DMS53 treated with DMSO at 0.1 percent for 48 hours (cell line): ENCODE results near the gene TPSAB1.
A peak's percentile ranks its signal among the peaks of the same experiment; 100 is the strongest.
"Not testable (repeated sequence)": the region's sequence is repeated elsewhere in the genome, so short reads cannot be mapped to it uniquely, and the experiment has no call there.

ENCODE experiments used
- DNase-seq: peaks from one replicate; lab custom pipeline; 2025; ENCODE audit not compliant: unreplicated experiment; lab: John Stamatoyannopoulos, UW

The TPSAB1 gene

DNA sequence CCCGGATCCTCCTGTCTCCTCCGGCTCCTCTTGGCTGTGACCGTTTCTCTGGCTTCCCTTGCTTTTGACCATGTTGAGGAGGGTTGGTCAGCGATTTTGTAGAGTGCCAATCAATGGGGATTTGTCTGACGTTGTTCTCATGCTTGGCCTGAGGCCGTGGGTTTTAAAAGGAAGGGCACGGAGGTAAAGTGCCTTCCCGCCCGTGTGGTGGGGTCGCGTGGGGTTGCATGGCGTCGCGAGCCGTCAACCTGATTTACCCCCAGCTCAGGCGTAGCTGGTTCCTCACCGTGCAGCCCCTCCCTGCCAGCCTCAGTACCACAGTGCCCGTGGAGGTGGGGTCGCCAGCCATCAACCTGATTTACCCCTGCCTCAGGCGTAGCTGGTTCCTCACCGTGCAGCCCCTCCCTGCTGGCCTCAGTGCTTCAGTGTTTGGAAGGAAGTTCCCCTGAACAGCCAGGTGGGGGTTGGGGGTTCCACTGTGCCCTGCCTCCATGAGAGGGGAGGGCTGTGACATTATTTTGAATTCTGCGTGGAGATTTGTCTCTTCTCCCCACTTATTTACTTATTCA lies 5.0 kb downstream of the TPSAB1 start:
- no peak for DNase-seq

DNA sequence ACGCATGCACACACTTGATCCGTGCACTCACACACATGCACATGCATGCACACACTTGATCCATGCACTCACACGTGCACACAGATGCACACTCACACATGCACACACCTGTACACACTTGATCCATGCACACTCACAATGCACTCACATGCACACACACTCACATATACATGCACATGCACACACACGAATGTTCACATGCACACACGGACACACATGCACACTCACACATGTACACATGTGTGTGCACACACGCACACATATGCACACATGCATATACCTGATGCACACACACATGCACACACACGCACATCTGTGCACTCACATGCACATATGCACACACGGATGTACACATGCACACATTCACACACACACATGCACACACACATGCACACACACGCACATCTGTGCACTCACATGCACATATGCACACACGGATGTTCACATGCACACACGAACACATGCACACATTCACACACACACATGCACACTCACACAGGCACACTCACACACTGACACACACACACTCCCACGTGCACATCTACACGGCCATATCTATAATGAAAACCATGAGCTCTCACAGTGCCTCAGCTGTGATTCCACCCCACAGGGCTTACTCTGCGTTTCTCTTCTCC lies 7.5 kb downstream of the TPSAB1 start:
- DNase-seq, result not testable (repeated sequence)

DNA sequence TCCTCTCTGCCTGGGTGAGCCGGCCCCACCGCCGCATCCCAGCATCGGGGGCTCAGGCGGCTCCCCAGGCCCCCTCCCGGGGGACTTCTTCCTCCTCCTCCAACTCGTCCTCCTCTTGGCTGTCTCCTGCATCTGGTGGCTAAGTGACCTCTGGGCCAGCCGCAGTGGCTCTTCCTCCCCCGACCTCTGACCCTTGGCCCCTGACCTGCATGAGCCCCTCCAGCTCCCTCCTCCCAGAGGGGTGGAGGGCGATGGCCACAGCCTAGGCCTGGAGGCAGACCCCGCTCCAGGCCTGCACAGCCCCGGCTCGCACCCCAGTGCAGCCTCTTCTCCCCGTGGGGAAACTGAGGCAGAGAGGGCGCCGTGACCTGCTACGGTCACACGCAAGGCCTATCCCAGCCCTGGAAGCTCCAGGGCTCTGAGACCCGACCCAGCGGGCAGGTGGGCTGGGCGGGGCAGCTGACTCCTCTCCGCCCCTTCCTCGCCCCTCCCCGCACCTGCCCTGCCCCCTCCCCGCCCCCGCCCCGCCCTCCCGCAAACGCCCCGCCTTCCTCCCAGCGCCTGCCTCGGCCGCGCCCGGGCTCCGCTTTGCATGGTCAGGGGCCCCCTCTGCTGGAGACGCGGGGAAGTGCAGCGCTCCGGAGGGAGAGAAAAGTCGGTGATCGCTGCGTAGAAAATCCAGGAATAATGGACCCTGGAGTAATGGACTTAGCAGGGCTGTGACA lies 8.7 kb downstream of the TPSAB1 start:
- not testable (repeated sequence) for DNase-seq

DNA sequence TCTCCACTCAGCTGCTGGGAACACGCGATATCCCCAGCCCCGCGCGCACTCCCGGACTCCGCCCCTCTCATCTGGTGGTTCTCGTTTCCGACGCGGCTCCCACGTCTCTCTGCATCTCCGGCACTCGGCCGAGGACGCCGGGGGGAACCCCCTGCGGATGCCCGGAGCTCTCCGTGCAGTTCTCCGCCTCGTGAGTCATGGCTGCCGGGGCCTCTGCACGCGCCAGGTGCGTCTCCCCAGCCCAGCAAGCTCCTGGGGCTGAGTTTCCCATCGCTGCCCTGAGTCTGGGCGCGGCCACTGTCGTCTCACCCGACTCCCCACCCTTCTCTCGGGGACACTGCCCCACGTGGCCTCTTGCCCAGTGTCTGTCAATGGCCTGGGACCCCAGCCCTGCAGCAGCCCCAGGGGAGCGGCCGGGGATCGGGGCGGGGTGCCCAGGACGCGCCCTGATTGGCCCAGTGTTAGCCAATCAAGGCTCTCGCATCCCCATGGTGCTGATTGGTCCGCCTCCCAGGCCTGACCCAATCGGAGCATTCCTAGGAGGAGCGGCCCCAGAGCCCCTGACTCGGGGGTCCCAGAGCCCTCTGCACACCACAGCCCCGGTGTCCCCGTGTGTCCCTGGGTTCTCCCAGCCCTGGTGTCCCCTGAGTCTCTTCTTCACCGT lies 13.3 kb downstream of the TPSAB1 start:
- DNase-seq, result not testable (repeated sequence)

DNA sequence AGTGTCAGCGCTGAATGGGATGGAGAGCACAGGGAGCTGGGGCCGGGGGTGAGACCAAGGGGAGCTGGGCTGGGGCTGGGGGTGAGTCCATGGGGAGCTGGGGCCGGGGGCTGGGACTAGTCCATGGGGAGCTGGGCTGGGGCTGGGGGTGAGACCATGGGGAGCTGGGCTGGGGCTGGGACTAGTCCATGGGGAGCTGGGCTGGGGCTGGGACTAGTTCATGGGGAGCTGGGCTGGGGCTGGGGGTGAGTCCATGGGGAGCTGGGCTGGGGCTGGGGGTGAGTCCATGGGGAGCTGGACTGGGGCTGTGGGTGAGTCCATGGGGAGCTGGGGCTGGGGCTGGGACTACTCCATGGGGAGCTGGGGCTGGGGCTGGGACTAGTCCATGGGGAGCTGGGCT lies 14.3 kb downstream of the TPSAB1 start:
- not testable (repeated sequence) for DNase-seq

DNA sequence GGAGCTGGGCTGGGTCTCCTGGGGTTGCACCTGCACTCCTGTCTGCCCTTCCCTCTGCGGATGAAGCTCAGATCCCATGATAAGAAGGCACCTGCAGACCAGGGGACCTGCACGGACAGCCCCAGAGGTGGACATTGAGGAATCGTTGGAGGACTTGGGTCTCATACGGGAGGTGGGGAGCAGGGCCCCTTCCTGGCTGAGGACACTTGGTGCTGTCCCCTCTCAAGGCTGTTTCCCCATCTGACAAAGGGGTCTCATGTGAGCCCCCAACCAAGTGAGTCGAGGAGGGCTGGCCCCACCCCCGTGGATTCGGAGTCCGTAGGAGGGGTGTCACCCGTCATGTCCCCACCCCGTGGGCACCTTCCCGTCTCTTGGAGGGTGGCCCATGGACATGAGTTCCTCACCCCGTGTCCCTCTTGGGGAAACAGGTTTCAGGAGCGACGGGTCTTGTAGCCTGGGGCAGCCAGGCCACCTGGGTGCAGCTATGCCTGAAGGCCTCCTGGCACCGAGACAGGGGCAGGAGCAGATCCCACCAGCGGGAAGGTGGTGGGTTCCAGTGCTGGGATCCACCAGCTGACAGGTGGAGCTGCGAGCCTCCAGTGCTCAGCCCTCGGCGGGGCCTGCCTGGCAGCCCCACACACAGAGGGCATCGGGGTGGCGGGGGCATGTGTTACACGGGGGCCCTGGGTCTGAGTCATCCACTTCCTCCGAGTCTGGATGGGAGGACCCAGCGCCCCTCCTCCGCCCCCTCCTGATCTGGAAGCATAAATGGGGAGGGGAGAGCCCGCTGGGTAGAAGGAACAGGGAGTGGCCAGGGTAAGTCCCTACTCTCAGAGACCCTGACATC lies 15.0 kb downstream of the TPSAB1 start, which contains the start of gene TPSD1:
Gene TPSD1 (plus strand): TSS at position 794 of the 847 bp plus-strand sequence. CDS start 212 bp downstream, outside the sequence.
- not testable (repeated sequence) for DNase-seq

DNA sequence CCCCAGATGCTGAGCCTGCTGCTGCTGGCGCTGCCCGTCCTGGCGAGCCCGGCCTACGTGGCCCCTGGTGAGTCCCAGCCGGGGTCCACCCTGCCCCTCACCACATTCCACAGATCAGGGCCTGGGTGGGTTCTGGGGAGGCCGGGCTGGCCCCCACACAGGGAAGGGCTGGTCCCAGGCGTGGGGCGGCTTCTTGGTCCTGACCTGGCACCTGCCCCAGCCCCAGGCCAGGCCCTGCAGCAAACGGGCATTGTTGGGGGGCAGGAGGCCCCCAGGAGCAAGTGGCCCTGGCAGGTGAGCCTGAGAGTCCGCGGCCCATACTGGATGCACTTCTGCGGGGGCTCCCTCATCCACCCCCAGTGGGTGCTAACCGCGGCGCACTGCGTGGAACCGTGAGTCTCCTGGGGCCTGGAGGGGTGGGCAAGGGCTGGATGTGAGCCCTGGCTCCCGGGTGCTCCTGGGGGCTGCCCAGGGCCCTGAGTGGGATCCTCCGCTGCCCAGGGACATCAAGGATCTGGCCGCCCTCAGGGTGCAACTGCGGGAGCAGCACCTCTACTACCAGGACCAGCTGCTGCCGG lies 15.9 kb downstream of the TPSAB1 start:
- not testable (repeated sequence) for DNase-seq

DNA sequence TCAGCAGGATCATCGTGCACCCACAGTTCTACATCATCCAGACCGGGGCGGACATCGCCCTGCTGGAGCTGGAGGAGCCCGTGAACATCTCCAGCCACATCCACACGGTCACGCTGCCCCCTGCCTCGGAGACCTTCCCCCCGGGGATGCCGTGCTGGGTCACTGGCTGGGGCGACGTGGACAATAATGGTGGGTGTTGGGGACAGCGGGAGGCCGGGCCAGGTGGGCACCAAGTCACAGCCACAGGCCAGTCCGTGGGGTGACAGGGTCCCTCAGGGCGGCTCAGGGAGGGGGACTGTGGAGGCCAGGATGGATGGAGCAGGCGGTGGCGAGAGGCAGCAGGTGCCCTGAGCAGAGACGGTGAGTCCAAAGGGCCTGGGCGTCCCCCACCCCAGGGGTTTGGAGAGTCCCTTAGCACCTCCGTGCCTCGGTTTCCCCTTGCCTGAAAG lies 16.4 kb downstream of the TPSAB1 start:
- no peak for DNase-seq

DNA sequence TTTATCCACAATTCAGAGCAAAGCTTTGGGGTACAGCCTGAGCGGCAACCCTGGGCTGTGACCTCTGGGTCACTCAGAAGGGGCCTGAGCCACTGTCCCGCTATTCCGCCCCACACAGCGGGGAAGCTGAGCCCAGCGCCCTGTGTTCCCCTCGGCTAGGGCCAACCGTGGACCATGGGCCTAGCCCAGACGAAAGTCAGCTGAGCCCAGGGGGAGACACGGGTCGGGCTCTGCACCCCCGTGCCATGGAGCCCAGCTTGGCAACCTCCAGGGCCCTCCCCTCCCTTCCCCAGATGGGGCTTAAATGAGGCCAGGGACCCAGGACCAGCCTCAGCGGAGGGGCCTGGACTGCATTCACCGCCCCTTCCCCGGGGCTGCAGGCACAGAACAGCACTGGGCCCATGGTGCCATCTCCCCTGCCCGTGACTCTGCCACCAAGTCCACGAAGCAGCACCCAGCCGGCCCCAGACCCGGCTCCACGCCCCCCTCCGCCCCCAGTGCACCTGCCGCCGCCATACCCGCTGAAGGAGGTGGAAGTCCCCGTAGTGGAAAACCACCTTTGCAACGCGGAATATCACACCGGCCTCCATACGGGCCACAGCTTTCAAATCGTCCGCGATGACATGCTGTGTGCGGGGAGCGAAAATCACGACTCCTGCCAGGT lies 17.2 kb downstream of the TPSAB1 start:
- no peak for DNase-seq

DNA sequence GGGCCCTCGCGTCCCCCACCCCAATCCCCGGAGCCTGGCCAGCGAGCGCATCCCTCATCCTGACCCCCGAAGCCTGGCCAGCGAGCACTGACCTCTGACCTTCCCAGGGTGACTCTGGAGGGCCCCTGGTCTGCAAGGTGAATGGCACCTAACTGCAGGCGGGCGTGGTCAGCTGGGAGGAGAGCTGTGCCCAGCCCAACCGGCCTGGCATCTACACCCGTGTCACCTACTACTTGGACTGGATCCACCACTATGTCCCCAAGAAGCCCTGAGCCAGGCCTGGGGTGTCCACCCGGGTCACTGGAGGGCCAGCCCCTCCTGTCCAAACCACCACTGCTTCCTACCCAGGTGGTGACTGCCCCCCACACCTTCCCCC lies 17.7 kb downstream of the TPSAB1 start:
- DNase-seq, result no peak

DNA sequence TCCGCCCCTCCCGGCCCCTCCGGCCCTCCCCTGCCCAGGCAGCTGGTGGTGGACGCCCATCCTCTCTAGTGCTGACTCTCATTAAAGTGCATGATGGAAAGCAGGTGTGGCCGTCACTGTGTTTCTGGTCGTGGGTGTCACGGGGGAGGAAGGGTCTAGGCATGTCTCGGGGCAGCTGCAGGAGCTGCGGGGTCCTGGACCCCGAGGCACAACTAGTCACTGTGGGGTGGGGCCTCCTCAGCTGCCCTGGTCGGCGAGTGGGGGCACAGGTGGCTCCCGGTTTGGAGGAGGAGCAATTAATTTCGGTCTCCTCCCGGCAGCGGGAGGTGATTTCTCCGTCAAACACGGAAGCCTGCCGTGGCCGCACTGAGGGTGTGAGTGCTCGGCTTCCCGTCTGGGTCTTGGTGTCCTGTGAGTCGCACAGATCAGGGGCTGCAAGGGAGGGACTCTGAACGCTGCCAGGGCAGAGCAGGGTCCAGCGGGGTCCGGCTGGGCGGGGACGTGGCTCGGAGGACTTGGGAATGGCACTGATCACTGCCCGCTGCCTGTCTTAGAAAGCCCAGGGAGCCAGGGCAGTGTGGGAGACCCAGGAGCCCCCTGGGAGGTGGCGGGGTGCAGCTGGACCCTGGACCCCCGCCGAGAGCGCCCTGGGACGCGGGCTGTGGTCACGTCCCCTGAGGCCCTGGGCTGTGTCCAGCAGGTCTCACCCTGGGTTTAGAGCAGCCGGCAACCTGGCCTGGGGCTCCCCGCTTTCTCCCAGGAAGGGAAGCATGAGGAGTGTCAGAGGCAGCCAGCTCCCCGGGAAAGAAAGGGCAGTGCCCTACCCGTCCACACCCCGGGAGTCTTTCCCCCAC lies 18.6 kb downstream of the TPSAB1 start:
- DNase-seq, result no peak

DNA sequence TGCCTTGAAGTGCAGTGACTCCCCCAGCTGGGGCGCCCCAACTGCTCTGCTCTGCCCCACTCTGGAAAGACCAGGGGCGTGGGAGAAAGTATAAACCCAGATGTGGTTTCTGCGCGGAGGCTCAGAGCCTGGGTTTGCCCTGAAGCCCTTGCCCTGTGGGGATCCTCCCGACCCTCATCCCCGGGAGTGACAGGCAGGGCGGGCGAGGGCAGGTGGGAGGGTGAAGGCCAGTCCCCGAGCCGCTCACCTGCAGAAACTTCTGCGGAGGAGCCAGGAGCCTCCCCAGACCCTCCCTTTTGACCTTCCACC lies 19.2 kb downstream of the TPSAB1 start:
- DNase-seq, result no peak

DNA sequence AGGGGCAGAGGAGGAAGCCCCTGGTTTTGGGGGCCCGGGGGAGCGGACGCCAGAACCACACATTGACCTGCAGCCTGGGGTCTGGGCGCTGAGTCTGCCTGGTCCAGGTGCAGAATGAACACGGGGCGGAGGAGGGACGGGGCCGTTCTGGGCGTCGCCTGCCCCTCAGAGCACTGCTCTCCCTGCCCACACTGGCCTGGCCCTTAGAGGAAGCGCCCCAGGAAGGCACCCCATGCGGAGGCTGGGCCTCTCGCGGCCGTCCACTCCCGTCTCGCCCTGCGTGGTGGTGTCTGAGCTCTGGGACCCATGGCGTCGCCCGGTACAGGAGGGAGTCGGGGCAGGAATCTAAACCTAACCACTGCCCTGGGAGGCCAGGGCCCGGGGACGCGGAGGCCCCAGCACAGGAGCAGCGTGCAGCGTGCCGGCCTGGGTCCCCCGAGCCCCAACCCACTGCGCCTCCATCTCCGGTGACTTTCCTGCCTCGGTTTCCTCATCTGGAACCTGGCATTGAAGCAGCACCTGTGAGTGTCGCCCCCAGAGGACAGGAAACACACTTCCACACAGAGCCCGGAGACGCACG lies 19.7 kb downstream of the TPSAB1 start:
- DNase-seq, result no peak

DNA sequence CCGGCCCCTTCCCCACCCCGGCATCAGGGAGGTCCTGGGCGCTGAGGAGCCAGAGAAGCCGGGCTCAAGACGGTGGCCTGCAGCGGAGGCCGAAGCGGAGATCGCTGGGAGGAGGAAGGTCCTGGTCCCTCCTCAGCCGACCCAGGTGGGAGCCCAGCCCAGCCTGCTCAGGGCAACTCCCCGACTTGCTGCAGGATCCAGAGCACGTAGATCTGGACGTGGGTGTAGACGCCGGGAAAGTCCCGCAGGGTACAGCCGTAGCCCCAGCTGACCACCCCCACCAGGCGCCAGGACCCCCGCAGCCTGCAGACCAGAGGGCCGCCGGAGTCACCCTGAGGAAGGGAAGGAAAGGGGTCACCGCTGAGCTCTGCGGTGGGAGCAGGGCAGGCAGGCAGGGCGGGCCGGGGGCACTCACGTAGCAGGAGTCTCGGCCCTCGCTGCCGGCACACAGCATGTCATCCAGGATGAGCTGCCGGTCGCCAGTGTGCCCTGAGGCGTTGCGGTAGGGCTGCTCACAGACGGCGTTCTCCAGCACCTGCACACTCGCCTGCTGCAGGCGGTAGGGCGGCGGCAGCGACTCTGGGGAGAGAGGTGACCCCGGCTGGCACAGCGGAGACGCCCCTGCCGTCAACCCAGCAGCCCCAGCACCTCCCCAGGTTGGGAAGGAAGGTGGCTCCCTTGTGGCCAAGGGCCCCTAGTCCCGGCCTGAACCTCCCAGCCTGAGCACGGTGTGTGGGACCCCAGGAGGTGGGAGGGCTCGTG lies 20.8 kb downstream of the TPSAB1 start:
- DNase-seq, result peak; percentile 9

DNA sequence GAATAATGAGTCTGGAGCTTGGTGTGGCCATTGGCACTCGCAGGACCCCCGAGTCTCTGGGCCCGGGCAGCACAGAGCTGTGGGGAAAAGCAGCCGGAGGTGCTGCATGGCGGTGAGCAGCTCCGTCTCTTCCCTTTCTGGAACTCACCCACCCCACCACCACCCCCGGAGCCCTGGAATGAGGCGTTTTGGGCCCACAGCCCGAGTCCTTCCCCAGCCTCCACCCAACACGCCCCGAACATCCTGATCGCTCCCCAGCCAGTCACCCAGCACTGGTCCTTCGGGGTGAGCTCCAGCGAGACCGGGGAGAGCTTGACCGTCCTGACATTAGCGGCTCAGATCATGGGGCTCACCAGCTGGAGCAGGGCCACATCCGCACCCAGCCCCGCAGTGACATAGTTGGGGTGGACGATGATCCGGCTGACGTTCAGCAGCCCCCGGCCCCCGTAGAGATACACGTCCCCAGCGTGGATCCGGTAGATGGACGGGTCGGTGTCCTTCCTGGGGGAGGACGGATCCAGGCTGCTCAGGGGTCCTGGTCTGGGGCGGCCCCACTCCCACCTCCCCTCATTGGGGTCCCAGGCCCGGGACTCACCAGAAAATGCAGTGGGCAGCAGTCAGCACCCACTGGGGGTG lies 21.8 kb downstream of the TPSAB1 start:
- no peak for DNase-seq

DNA sequence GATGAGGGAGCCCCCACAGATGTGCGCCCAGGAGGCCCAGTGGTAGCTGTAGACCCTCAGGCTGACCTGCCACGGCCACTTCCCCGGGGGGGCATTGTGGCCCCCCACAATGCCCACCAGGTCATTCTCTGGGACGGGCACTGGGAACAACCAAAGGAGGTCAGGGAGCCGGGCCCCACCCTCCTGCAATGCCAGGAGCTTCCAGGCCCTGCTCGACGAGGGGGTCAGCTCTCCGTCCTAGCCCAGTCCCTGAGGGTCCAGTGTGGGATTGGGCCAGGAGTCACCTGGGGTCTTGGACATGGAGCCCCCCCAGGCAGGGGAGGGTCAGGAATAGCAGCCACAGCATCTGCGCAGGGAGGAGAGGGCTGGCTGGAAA lies 22.3 kb downstream of the TPSAB1 start:
- no peak for DNase-seq

DNA sequence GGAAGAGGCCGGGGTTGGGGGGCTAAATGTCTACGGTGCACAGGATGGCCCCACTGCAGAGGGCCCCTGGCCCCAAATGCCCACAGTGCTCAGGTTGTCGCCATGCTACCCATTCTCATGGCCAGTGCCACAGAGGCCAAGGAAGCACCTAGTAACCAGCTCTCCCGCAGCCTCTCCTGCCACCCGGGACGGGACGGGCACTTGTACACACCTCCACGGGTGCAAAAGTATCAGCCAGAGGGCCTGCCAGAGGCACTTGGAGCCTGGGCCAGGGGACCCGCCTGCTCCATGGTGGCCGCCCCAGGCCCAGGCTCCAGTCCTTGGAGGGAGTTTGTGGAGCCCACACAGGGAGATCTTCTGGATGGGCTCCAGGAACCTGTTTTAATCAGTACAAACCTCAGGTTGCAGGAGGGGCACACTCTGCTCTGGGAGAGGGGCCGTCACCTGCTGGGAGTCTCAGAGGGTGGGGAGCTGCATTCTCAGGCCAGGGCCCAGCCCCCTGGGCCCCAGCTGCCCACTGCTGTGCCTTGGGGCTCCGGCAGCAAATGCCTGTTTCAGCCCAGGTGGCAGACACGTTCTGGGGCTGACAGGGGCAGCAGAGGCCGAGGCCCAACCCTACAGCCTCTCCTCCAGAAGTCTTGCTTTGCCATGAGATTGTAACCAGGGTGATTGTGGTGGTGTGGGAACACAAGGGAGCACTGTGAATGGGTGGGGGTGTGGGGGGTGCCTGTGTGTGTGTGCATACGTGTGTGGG lies 23.3 kb downstream of the TPSAB1 start:
- no peak for DNase-seq
